ENCODE data around the gene GRIA2.
"Not testable (repeated sequence)": the region's sequence is repeated elsewhere in the genome, so short reads cannot be mapped to it uniquely, and the experiment has no call there.

GRIA2 gene

GRCh38 chr4:157220371-157220881 lies at the start of gene GRIA2:
Gene GRIA2 (plus strand): TSS chr4:157220728. CDS start chr4:157221043, 315 bp downstream.
- DNase-seq: no peak

GRCh38 chr4:157172011-157172410 lies 48.5 kb upstream of the GRIA2 start:
- DNase-seq: no peak

DNA sequence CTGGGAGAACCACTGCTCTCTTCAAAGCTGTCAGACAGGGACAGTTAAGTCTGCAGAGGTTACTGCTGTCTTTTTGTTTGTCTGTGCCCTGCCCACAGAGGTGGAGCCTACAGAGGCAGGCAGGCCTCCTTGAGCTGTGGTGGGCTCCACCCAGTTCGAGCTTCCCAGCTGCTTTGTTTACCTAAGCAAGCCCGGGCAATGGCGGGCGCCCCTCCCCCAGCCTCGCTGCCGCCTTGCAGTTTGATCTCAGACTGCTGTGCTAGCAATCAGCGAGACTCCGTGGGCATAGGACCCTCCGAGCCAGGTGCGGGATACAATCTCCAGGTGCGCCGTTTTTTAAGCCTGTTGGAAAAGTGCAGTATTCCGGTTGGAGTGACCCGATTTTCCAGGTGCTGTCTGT lies 40.3 kb upstream of the GRIA2 start:
- DNase-seq: not testable (repeated sequence)

- DNase-seq: no peak
Observed at GRCh38 chr4:157184300-157184699, 36.2 kb upstream of the GRIA2 start.

- no peak for DNase-seq
Observed at GRCh38 chr4:157185363-157185762, 35.2 kb upstream of the GRIA2 start.

DNA sequence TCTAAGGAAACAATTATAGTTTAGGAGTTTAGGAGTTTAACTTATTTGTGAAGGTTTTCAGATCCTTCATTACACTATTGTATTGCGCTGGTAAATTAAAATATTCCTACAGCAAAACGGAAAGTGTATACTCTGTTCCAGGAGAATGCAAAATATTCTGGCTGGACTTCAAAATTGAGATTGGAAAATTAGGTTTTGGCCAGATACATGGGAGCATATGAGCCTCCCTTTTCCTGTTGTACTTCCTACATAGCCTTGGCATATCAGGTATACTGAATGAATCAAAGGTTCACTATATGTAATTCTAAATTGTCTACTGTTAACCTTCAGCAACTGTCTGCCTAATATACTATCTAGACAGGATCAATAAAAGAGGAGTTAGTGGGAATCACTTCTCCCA lies 25.2 kb upstream of the GRIA2 start:
- no peak for DNase-seq

DNA sequence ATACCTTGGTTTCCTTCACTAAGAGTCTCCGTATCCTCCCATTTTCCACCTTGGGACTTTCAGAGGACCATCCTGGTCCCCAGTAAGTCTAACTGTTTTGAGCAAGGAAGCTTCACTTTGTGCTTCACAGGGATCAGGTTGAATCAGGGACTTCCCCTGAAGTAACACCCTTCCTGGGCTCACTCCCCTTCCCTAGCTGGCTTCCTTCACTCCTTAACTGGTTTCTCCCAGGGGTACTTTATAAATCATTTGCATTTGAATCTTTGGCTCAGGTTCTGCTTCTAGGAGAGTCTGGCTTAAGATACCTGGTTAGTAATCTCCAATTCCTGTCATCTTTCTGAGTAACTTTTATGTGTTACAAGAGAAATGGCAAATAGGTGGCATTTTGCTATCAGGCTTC lies 24.5 kb upstream of the GRIA2 start:
- no peak for DNase-seq

GRCh38 chr4:157204634-157205244 lies 15.8 kb upstream of the GRIA2 start:
- no peak for DNase-seq

DNA sequence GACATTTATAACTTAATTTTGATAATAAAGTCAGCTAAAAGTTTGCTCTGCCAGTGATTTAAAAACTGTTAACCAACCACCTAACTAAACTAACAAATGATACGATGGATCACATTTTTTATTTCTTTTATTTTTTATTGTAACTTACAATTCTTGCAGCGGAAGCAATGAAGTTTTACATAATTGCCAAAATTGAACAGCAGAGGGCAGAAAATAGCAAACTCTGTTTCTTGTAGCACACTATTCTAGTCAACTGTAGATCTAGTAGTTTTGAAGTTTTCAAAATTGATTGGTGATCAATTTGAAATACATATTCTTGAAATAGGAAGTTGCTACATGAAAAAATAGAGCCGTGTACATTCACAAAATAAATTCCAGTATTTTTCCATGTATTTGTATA lies 2.8 kb upstream of the GRIA2 start:
- no peak for DNase-seq

GRCh38 chr4:157219711-157220370 lies 687 bp upstream of the GRIA2 start:
- no peak for DNase-seq

DNA sequence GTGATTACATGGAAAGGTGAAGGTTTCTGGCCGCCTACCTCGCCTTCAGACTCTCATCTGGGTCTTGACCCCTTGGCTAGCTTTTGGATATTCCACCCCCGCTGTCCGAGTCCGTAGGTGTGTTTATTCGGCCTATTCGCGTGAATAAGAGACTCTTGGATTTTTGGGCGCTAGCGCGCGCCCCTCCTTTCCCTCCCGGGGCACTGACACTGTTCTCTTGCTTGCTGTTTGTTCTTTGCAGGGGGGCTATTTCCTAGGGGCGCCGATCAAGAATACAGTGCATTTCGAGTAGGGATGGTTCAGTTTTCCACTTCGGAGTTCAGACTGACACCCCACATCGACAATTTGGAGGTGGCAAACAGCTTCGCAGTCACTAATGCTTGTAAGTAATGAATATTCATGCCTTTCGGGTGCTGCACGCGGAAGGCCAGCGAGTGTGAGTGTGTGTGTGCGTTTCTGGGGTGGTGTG lies 932 bp downstream of the GRIA2 start:
- no peak for DNase-seq

- peak; percentile 1 for DNase-seq
Observed at GRCh38 chr4:157221895-157222770, 1.6 kb downstream of the GRIA2 start.

- no peak for DNase-seq
Observed at GRCh38 chr4:157222771-157223160, 2.2 kb downstream of the GRIA2 start.

DNA sequence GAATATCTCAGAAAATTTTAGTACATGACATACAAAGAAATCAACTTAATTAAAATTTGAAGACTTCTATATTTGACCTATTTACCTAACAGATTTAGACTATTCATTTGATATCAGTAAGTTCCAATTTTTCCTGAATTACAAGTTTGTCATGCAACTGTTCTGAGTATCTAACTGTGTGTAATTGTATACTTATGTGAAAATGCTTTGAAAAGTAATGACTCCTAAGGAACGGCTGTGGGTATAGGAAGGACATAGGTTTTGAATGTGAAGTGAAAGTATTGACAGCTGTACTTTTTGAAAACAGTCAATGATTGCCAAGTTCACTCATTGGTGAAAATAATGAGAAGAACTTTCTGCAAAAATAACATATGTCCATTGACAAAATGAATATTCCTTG lies 2.9 kb downstream of the GRIA2 start:
- DNase-seq: no peak

- DNase-seq: no peak
Observed at GRCh38 chr4:157225096-157225495, 4.6 kb downstream of the GRIA2 start.

GRCh38 chr4:157226035-157226434 lies 5.5 kb downstream of the GRIA2 start:
- DNase-seq: no peak

DNA sequence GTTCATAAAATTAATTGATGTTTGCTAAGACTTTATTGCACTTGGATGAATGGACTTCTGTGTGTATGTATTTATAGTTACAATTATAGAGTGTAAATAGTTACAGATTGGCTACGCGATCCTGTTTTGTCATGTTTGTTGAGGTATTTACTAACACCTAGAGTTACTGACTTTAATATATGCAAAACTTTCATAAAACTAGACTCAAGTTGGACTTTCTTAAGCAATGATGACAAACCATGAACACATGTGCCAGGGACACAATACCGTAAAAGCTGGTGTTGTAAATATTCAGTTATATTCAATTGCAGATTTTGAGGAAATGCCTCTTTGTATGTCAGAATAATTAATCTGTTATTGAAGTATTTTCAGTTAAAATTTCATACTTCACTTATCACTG lies 6.1 kb downstream of the GRIA2 start:
- no peak for DNase-seq

DNA sequence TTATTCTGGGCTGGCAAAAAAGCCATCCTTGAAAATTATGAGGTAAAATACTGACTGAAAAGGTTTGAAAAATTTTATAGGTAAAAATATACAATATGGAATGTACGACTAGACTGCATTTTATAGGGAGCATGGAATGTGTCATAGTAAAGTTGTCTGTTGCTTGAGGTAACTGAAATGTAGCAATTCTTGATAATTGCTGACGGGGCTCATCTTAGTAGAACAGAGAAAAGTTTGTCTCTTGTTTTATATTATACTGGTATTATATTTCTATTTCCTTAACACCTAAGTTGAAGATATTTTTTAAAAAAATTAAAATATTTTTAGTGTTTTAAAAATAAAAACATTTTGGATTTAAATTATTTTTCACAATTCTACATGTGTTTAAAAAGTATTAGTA lies 11.0 kb downstream of the GRIA2 start:
- DNase-seq: no peak

DNA sequence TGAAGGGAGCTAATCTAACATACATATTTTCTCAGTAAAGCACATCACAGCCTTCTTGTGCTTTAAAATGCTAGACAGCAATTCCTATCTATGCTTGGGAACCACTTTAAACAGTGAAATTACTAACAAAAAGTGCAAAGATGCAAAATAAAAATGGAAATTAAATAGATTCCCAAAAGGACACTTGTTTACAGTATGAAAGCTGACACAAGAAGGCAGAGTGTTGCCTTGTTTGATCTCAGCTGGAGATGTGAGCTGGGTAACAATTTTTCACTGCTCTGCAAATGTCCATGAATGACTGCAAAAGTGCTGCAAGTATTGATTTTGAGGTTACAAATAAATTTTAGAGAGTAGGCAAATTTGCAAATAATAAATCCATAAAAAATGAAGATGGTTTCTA lies 22.3 kb downstream of the GRIA2 start:
- DNase-seq: no peak

GRCh38 chr4:157244348-157244747 lies 23.8 kb downstream of the GRIA2 start:
- DNase-seq: no peak

GRCh38 chr4:157245351-157245750 lies 24.8 kb downstream of the GRIA2 start:
- DNase-seq: no peak

DNA sequence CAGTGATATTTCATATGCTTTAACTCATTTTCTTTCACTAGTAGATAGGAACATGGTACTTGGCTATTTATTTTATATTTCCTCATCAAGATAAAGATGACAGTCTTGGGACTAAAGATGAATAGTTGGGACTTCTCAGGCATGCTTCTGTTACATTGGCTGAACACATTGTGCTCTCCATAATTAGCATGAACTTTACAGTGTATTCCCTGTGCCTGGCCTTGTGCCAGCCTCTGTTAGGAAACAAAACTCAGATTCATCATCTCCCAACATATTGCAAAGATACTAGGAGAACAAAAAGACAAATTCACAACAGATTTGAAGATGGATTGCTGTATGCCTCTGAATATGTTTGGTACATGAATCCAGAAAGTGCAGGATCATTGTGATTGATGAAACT lies 26.4 kb downstream of the GRIA2 start:
- no peak for DNase-seq

GRCh38 chr4:157258165-157258564 lies 37.6 kb downstream of the GRIA2 start:
- not testable (repeated sequence) for DNase-seq

DNA sequence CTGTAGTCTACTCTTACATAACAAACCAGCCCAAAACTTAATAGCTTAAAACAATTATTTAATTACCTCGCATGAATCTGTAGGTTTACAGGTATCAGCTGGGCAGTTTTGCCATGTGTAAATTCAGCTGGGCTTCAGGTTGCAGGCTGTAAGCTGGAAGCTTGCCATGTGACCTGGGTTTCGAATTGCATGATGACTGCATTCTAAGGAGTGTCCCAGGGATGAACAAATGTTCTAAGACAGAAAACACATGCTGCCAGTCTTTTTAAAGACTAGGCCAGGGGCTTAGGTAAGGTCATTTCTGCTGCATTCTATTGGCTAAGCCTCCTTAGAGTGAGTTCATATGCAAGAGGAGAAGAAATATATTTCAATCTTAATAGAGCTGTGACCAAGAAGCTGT lies 44.8 kb downstream of the GRIA2 start:
- DNase-seq: no peak
